Peyer's patch (tissue), 4 donors: Measurements from ENCODE around the gene ECHS1. TPM values are rescaled to one million over a fixed set of nuclear protein-coding genes. Genes with fewer than 3 reads are reported as not detected.
A peak's percentile ranks its signal among the peaks of the same experiment; 100 is the strongest.

Experiments used
- DNase-seq, 3 donors: peaks; one replicate each; pipeline ENCODE4 v3.0.0-alpha.2; 2017 to 2019
- H3K27ac ChIP-seq, 4 donors: fragments of 200-600 bp; sonication (generic); one replicate each; pipeline ENCODE4 v1.5.1; 2016 to 2019
- H3K27me3 ChIP-seq, 2 donors: fragments of 200-600 bp; sonication (generic); one replicate each; pipeline ENCODE4 v1.5.1; 2019
- H3K36me3 ChIP-seq, 3 donors: fragments of 200-600 bp; sonication (generic); one replicate each; pipeline ENCODE4 v1.5.1; 2016 to 2019
- H3K4me1 ChIP-seq, 4 donors: fragments of 200-600 bp; sonication (generic); one replicate each; pipeline ENCODE4 v1.5.1; 2016 to 2019
- H3K4me3 ChIP-seq, 4 donors: fragments of 200-600 bp; sonication (generic); 1 replicate in 3 of 4; 2 replicates in 1 of 4; pipeline ENCODE4 v1.5.1; 2016 to 2019; ENCODE audit warnings: mild to moderate bottlenecking in 1 of 4
- H3K9me3 ChIP-seq, 4 donors: fragments of 200-600 bp; sonication (generic); one replicate each; pipeline ENCODE4 v1.5.1; 2016 to 2019; ENCODE audit warnings: mild to moderate bottlenecking in 1 of 4
- POLR2A ChIP-seq, 2 donors: fragments of 450-650 bp; IDR thresholded peaks; one replicate each; pipeline ENCODE4 v1.5.1; 2017; ENCODE audit warnings: antibody characterized with exemption in 2 of 2, mild to moderate bottlenecking in 2 of 2, moderate library complexity in 2 of 2
- total RNA-seq, 4 donors: library from RNA; depleted of rRNA; stranded (reverse); fragments of >200 nt; gene quantifications; one replicate each; pipeline ENCODE4 v1.1.0, GENCODE V29; 2016
- TF ChIP-seq, protein P1 (sequence below), 6 experiments: fragments of 450-650 bp in 4 of 6; fragments of 200-600 bp in 2 of 6; sonication (generic) in 1 of 6; IDR thresholded peaks; one replicate each; pipeline ENCODE4 v1.5.1; 2017 to 2019; ENCODE audit warnings: antibody characterized with exemption in 6 of 6, mild to moderate bottlenecking in 3 of 6, moderate library complexity in 1 of 6

ECHS1 gene
- total RNA-seq, 4 donors from 2014 or later = 87.5 to 211 (median 172) TPM

DNA sequence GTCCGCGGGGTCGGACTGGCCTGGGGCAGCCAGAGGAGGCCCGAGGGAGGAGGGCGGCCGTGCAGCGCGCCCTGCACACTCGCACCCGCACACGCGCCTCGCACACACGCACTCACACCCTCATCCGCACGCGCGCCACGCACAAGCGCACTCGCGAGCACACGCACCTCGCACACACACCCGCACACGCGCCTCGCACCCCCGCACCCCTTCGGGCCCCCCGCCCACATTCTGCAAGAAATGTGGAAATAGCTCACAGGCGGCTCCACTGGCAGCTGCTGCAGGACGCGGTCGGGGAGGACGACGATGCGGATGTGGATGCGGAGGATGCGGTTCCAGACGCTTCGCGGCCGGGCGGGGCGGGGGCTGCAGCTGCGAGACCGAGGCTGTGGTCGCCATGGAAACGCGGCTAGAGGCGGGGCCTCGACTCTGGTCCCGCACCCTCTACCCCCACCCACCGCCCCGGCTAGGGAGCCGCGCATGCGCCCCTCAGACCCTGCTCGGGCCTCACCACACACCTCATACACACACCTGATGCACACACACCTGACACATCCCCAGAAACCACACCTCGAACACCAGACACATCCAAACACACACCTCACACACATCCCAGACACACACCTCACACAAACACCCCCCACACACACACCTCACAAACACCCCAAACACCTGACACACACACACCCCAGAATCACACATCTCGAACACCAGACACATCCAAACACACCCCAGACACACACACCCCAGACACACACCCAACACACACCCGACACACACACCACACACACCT lies 36.4 kb downstream of the ECHS1 start, which contains the start of gene CALY:
TSS of gene CALY (minus strand) at position 320 of the 793 bp plus-strand sequence. CDS start 7,907 bp downstream, outside the sequence.
- H3K27me3 ChIP-seq = peaks cover 0 to 25% of the 10 kb centered on the region in 2 donors
- DNase-seq = peak; percentile 66 to 89 (median 71)
- H3K4me1 ChIP-seq = peaks cover 0 to 26% (median 13%) of the 10 kb centered on the region in 4 donors
- H3K9me3 ChIP-seq = no peaks in the 10 kb centered on the region
- TF ChIP-seq POLR2A (IDR thresholded peaks at IDR 0.05) = no peak
- TF ChIP-seq, protein P1, sequence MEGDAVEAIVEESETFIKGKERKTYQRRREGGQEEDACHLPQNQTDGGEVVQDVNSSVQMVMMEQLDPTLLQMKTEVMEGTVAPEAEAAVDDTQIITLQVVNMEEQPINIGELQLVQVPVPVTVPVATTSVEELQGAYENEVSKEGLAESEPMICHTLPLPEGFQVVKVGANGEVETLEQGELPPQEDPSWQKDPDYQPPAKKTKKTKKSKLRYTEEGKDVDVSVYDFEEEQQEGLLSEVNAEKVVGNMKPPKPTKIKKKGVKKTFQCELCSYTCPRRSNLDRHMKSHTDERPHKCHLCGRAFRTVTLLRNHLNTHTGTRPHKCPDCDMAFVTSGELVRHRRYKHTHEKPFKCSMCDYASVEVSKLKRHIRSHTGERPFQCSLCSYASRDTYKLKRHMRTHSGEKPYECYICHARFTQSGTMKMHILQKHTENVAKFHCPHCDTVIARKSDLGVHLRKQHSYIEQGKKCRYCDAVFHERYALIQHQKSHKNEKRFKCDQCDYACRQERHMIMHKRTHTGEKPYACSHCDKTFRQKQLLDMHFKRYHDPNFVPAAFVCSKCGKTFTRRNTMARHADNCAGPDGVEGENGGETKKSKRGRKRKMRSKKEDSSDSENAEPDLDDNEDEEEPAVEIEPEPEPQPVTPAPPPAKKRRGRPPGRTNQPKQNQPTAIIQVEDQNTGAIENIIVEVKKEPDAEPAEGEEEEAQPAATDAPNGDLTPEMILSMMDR (IDR thresholded peaks at IDR 0.05) = no peak
- peak within 1 kb of the TSS; percentile 31 to 59 (median 42) for H3K27ac ChIP-seq
- peak within 1 kb of the TSS; percentile 39 to 50 (median 50) for H3K4me3 ChIP-seq
- no peaks in the 10 kb centered on the region for H3K36me3 ChIP-seq

DNA sequence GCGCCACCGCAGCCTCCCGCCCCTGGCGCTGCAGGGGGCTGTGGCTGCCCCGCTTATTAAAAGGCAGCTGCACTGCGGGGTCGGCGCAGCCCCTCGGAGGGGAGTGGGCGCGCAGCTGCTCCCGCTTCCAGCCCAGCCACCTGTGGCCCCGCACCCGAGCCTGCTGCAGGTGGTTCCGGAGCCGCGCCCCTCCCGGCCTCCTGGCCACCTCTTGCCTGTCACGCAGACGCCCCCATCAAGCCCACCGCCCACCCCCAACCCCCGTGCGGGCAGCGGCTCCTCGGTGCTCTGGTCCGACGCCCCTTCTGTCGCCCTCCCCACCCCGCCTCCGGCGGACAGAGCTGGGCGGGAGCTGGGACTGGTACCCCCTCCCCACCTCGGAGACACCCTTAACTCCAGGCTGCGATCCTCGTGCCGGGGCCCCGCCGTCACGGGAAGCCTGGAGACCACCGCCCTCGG lies 37.0 kb downstream of the ECHS1 start:
- peak overlapping the region; percentile 31 to 59 (median 42) for H3K27ac ChIP-seq
- H3K36me3 ChIP-seq = no peaks in the 10 kb centered on the region
- H3K27me3 ChIP-seq = peaks cover 0 to 25% of the 10 kb centered on the region in 2 donors
- H3K9me3 ChIP-seq = no peaks in the 10 kb centered on the region
- peak overlapping the region; percentile 39 to 50 (median 50) for H3K4me3 ChIP-seq
- peaks cover 0 to 26% (median 13%) of the 10 kb centered on the region in 4 donors for H3K4me1 ChIP-seq
- no peak for DNase-seq
- no peak for TF ChIP-seq POLR2A (IDR thresholded peaks at IDR 0.05)
- TF ChIP-seq, protein P1 (IDR thresholded peaks at IDR 0.05) = no peak

- no peaks in the 10 kb centered on the region for H3K36me3 ChIP-seq
- no peak for TF ChIP-seq POLR2A (IDR thresholded peaks at IDR 0.05)
- TF ChIP-seq, protein P1 (IDR thresholded peaks at IDR 0.05) = no peak
- H3K4me3 ChIP-seq = peak overlapping the region; percentile 39 to 50 (median 50)
- DNase-seq = peak; percentile 65 to 88 (median 74)
- H3K9me3 ChIP-seq = no peaks in the 10 kb centered on the region
- peaks cover 0 to 26% (median 13%) of the 10 kb centered on the region in 4 donors for H3K4me1 ChIP-seq
- H3K27ac ChIP-seq = peak overlapping the region; percentile 31 to 59 (median 42)
- peaks cover 0 to 25% of the 10 kb centered on the region in 2 donors for H3K27me3 ChIP-seq
Observed at GRCh38 chr10:133335246-133336117, 37.7 kb downstream of the ECHS1 start.

GRCh38 chr10:133334503-133335245 lies 38.5 kb downstream of the ECHS1 start:
- peaks cover 0 to 31% (median 14%) of the 10 kb centered on the region in 4 donors for H3K4me1 ChIP-seq
- no peaks in the 10 kb centered on the region for H3K36me3 ChIP-seq
- H3K9me3 ChIP-seq = no peaks in the 10 kb centered on the region
- H3K4me3 ChIP-seq = peak overlapping the region; percentile 39 to 50 (median 50)
- H3K27ac ChIP-seq = peak overlapping the region in 3 of 4 donors; percentile 33 to 59 (median 44)
- H3K27me3 ChIP-seq = peaks cover 0 to 25% of the 10 kb centered on the region in 2 donors
- peak in 1 of 3 donors; percentile 55 for DNase-seq
- TF ChIP-seq, protein P1 (IDR thresholded peaks at IDR 0.05) = no peak
- no peak for TF ChIP-seq POLR2A (IDR thresholded peaks at IDR 0.05)
